Fibroblast of lung (primary cell): ENCODE data around the gene FGF14. TPM values are rescaled to one million over a fixed set of nuclear protein-coding genes. Genes with fewer than 3 reads are reported as not detected.

ENCODE experiments used
- DNase-seq, 2 donors: peaks; one replicate each; pipeline versions ENCODE4 v3.0.0 to v3.0.0-alpha.2; 2010; ENCODE audit warnings: low read depth in 2 of 2
- H2AFZ ChIP-seq: 2 replicates; pipeline ENCODE4 v1.5.1; 2012; ENCODE audit warnings: low read length, control low read depth, inconsistent platforms
- H3K27ac ChIP-seq: 2 replicates; pipeline ENCODE4 v1.5.1; 2011; ENCODE audit warnings: low read length, control low read depth; ENCODE audit not compliant: insufficient read depth
- H3K27me3 ChIP-seq: 2 replicates; pipeline ENCODE4 v1.5.1; 2011; ENCODE audit warnings: mild to moderate bottlenecking, low read length; ENCODE audit not compliant: control insufficient read depth, insufficient read depth
- H3K36me3 ChIP-seq: 2 replicates; pipeline ENCODE4 v1.5.1; 2011; ENCODE audit warnings: low read length; ENCODE audit not compliant: control insufficient read depth, insufficient read depth
- H3K4me1 ChIP-seq: 2 replicates; pipeline ENCODE4 v1.5.1; 2011; ENCODE audit warnings: low read length; ENCODE audit not compliant: control insufficient read depth, insufficient read depth; ENCODE audit errors: extremely low read depth
- H3K4me2 ChIP-seq: 2 replicates; pipeline ENCODE4 v1.5.1; 2011; ENCODE audit warnings: low read length, control low read depth; ENCODE audit not compliant: insufficient read depth; ENCODE audit errors: extremely low read depth
- H3K4me3 ChIP-seq, 4 experiments: fragments of 200-600 bp in 1 of 4; sonication (generic) in 1 of 4; replicated peaks in 1 of 4; 2 replicates each; pipeline ENCODE4 v1.5.1; 2011 to 2016; ENCODE audit warnings: low read length in 4 of 4, low read depth in 3 of 4, mild to moderate bottlenecking in 3 of 4, control low read depth in 2 of 4, inconsistent platforms in 1 of 4, mixed read lengths in 1 of 4; ENCODE audit not compliant: insufficient read depth in 1 of 4; ENCODE audit errors: control extremely low read depth in 1 of 4
- H3K79me2 ChIP-seq: 2 replicates; pipeline ENCODE4 v1.5.1; 2012; ENCODE audit warnings: mild to moderate bottlenecking, low read length, inconsistent platforms; ENCODE audit not compliant: control insufficient read depth, insufficient read depth
- H3K9ac ChIP-seq: 2 replicates; pipeline ENCODE4 v1.5.1; 2011; ENCODE audit warnings: mild to moderate bottlenecking, low read length, control low read depth; ENCODE audit not compliant: insufficient read depth
- H3K9me3 ChIP-seq: 2 replicates; pipeline ENCODE4 v1.5.1; 2012; ENCODE audit warnings: low read depth, low read length; ENCODE audit not compliant: control insufficient read depth, insufficient read depth
- H4K20me1 ChIP-seq: 2 replicates; pipeline ENCODE4 v1.5.1; 2011; ENCODE audit warnings: low read length; ENCODE audit not compliant: control insufficient read depth, insufficient read depth; ENCODE audit errors: extremely low read depth
- EZH2 ChIP-seq: IDR thresholded peaks from 2 replicates; pipeline ENCODE4 v1.5.1; 2012; ENCODE audit warnings: low read length, control low read depth, mild to moderate bottlenecking; ENCODE audit errors: missing control alignments
- polyA plus RNA-seq, 2 donors: library from polyadenylated mRNA; depleted of rRNA in 1 of 2; stranded (reverse) in 1 of 2; unstranded in 1 of 2; fragments of >200 nt; gene quantifications; 2 replicates each; pipeline ENCODE4 v1.2.1, GENCODE V29; 2011 to 2012; ENCODE audit warnings: missing spikeins in 1 of 2
- total RNA-seq: library from RNA; depleted of rRNA; stranded (reverse); fragments of >200 nt; gene quantifications from 2 replicates; pipeline ENCODE4 v1.2.1, GENCODE V29; 2014
- TF ChIP-seq, protein P1 (sequence below), 2 donors: IDR thresholded peaks in 1 of 2; conservative IDR thresholded peaks in 1 of 2; 1 replicate in 1 of 2; 2 replicates in 1 of 2; pipeline ENCODE4 v1.5.1; 2011 to 2012; ENCODE audit warnings: low read length in 2 of 2, control low read depth in 1 of 2, inconsistent platforms in 1 of 2, low read depth in 1 of 2, mild to moderate bottlenecking in 1 of 2

FGF14 gene
- total and polyA plus RNA-seq, 2 donors (not counting 1 experiment from before 2014, with no cell fraction given) = 0.94 to 7.8 TPM

- Histone ChIP-seq H3K27ac (no peak overlapping the region), H4K20me1 (no peaks in the 10 kb centered on the region), H3K4me3 (no peak overlapping the region), H3K9ac (no peak overlapping the region), H3K27me3 (no peaks in the 10 kb centered on the region), H3K4me2 (no peak overlapping the region), H3K79me2 (no peaks in the 10 kb centered on the region), H2AFZ (no peak overlapping the region), H3K4me1 (peaks cover 3% of the 10 kb centered on the region), H3K9me3 (no peaks in the 10 kb centered on the region), H3K36me3 (no peaks in the 10 kb centered on the region)
- TF ChIP-seq, protein P1, sequence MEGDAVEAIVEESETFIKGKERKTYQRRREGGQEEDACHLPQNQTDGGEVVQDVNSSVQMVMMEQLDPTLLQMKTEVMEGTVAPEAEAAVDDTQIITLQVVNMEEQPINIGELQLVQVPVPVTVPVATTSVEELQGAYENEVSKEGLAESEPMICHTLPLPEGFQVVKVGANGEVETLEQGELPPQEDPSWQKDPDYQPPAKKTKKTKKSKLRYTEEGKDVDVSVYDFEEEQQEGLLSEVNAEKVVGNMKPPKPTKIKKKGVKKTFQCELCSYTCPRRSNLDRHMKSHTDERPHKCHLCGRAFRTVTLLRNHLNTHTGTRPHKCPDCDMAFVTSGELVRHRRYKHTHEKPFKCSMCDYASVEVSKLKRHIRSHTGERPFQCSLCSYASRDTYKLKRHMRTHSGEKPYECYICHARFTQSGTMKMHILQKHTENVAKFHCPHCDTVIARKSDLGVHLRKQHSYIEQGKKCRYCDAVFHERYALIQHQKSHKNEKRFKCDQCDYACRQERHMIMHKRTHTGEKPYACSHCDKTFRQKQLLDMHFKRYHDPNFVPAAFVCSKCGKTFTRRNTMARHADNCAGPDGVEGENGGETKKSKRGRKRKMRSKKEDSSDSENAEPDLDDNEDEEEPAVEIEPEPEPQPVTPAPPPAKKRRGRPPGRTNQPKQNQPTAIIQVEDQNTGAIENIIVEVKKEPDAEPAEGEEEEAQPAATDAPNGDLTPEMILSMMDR (conservative IDR thresholded peaks at IDR 0.05 in 1 of 2, IDR thresholded peaks at IDR 0.05 in 1 of 2; ENCODE audit: low read depth in 1 of 2, low read length in 2 of 2) = no peak
- no peak for TF ChIP-seq EZH2
- no peak for DNase-seq
These were observed 128.7 kb downstream of the FGF14 start for GRCh38 chr13:102273111-102273510.

DNA sequence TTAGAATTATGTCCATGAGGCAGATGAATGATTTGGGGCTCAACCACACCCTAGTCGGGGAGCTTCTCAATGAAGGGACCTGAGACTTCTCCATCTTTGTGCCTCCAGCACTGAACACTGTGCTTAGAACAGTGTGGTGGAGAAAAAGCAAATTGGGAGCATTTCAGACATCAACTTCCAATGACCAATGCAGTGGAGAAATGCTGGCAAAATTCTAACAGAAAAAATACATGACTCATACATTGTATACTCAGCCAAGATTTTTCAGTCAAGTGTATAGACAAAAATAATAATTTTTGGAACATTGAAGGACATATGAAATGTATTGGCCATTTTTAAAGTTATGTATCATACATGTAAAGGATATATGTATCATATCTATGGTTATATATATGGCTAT is 134.7 kb downstream of the FGF14 start:
- Histone ChIP-seq H3K27ac (no peak overlapping the region), H4K20me1 (no peaks in the 10 kb centered on the region)
- DNase-seq = peak in 1 of 2 donors; percentile 66

GRCh38 chr13:102261809-102262208 is 140.0 kb downstream of the FGF14 start:
- H3K4me1 ChIP-seq = no peaks in the 10 kb centered on the region
- no peak overlapping the region for H3K4me2 ChIP-seq
- H4K20me1 ChIP-seq = no peaks in the 10 kb centered on the region
- no peak overlapping the region for H2AFZ ChIP-seq
- H3K9ac ChIP-seq = no peak overlapping the region
- H3K27ac ChIP-seq = no peak overlapping the region
- H3K36me3 ChIP-seq = no peaks in the 10 kb centered on the region
- no peak overlapping the region for H3K4me3 ChIP-seq
- peak in 1 of 2 donors; percentile 28 for DNase-seq
- no peaks in the 10 kb centered on the region for H3K79me2 ChIP-seq
- H3K9me3 ChIP-seq = no peaks in the 10 kb centered on the region
- H3K27me3 ChIP-seq = no peaks in the 10 kb centered on the region
- no peak for TF ChIP-seq EZH2
- TF ChIP-seq, protein P1 (conservative IDR thresholded peaks at IDR 0.05 in 1 of 2, IDR thresholded peaks at IDR 0.05 in 1 of 2; ENCODE audit: low read depth in 1 of 2, low read length in 2 of 2) = no peak

More for the DNA sequence above, 134.7 kb downstream of the FGF14 start:
- Histone ChIP-seq H3K79me2 (no peaks in the 10 kb centered on the region), H3K4me3 (no peak overlapping the region), H3K4me2 (no peak overlapping the region), H3K9me3 (no peaks in the 10 kb centered on the region), H3K27me3 (no peaks in the 10 kb centered on the region), H2AFZ (no peak overlapping the region), H3K36me3 (no peaks in the 10 kb centered on the region), H3K9ac (no peak overlapping the region), H3K4me1 (no peaks in the 10 kb centered on the region)
- TF ChIP-seq, protein P1 (conservative IDR thresholded peaks at IDR 0.05 in 1 of 2, IDR thresholded peaks at IDR 0.05 in 1 of 2; ENCODE audit: low read depth in 1 of 2, low read length in 2 of 2) = no peak
- no peak for TF ChIP-seq EZH2
